ENCODE measurements around the gene GNAQ. TPM values are rescaled to one million over a fixed set of nuclear protein-coding genes. Genes with fewer than 3 reads are reported as not detected.

Gene GNAQ
- polyA plus RNA-seq, 2 of the 4 experiments (the other 2 are of a cell fraction) = 17.9 to 60.0 TPM

- FAIRE-seq = no peak
- TF ChIP-seq EHF (CRISPR knock-in tag; IDR thresholded peaks at IDR 0.05) = no peak
- no peak for TF ChIP-seq CBX8 (IDR thresholded peaks at IDR 0.05)
- TF ChIP-seq SREBF2 (IDR thresholded peaks at IDR 0.05) = no peak
- TF ChIP-seq, protein P1, sequence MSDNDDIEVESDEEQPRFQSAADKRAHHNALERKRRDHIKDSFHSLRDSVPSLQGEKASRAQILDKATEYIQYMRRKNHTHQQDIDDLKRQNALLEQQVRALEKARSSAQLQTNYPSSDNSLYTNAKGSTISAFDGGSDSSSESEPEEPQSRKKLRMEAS (IDR thresholded peaks at IDR 0.05) = no peak
- no peak for TF ChIP-seq EP300 (IDR thresholded peaks at IDR 0.05)
- TF ChIP-seq HOXB13 (CRISPR knock-in tag; IDR thresholded peaks at IDR 0.05; ENCODE audit: low read depth) = no peak
- TF ChIP-seq KDM5A (IDR thresholded peaks at IDR 0.05) = no peak
- TF ChIP-seq SMC3 (IDR thresholded peaks at IDR 0.05) = no peak
- TF ChIP-seq KDM1A (IDR thresholded peaks at IDR 0.05; ENCODE audit: low read depth) = no peak
- TF ChIP-seq ZSCAN20 (CRISPR knock-in tag; IDR thresholded peaks at IDR 0.05) = no peak
- TF ChIP-seq RAD21 (conservative IDR thresholded peaks at IDR 0.05 in 1 of 2, IDR thresholded peaks at IDR 0.05 in 1 of 2) = no peak
- TF ChIP-seq PBX3 (IDR thresholded peaks at IDR 0.05) = no peak
- TF ChIP-seq ESRRA (IDR thresholded peaks at IDR 0.05; ENCODE audit: borderline replicate concordance, low read length) = no peak
- no peak for TF ChIP-seq NFE2L2 (conservative IDR thresholded peaks at IDR 0.05; ENCODE audit: low read length)
- no peak for ATAC-seq
- POLR2A ChIA-PET = no interaction called here
- Histone ChIP-seq H3K9me3 (no peaks in the 10 kb centered on the region), H3K27ac (no peak overlapping the region), H3K4me1 (peaks cover 5% of the 10 kb centered on the region), H3K4me3 (no peak overlapping the region), H3K4me2 (no peak overlapping the region)
- no peak for DNase-seq (ENCODE audit: low read depth in 1 of 2, low spot score in 1 of 2)
- 79% methylated on average over 1 of the region's 1 CpG for WGBS (ENCODE audit: missing lambda C conversion rate)
- CTCF ChIA-PET = no interaction called here
Measured at GRCh38 chr9:77871483-77871882, 160.1 kb downstream of the GNAQ start.

DNA sequence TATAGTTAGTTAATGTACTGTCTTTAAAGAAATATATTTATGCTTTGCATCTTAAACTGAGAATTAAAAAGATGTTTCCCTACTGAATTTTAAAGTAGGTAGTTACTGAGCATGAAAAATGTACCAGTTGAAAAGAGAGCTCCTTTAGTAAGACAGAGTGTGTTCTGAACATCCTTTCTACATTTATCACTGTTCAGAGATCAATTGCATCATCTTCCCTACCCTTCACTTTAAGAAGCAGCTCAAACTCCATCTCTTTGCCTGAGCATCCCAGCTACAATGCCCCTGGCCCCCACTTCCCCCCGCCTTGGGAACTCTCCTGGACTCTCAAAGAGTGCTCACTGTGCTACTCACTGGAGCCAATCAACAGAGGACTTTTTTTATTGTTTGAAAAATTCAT is 164.7 kb downstream of the GNAQ start:
- ChIA-PET POLR2A (no interaction called here), CTCF (interaction anchor here (1.2 kb wide), 1 partner anchor 10 kb away, joined by 3 read pairs; no protein-coding TSS in a partner anchor)
- Histone ChIP-seq H3K27ac (no peak overlapping the region), H3K4me1 (peaks cover 14% of the 10 kb centered on the region), H3K9me3 (0 out of 3 replicates have a peak, but pooled peaks cover 6% of the 10 kb centered on the region), H3K4me2 (no peak overlapping the region), H3K4me3 (no peak overlapping the region)
- FAIRE-seq = no peak
- ATAC-seq = no peak
- TF ChIP-seq TP53 (CRISPR knock-in tag; IDR thresholded peaks at IDR 0.05) = no peak
- TF ChIP-seq, protein P2, sequence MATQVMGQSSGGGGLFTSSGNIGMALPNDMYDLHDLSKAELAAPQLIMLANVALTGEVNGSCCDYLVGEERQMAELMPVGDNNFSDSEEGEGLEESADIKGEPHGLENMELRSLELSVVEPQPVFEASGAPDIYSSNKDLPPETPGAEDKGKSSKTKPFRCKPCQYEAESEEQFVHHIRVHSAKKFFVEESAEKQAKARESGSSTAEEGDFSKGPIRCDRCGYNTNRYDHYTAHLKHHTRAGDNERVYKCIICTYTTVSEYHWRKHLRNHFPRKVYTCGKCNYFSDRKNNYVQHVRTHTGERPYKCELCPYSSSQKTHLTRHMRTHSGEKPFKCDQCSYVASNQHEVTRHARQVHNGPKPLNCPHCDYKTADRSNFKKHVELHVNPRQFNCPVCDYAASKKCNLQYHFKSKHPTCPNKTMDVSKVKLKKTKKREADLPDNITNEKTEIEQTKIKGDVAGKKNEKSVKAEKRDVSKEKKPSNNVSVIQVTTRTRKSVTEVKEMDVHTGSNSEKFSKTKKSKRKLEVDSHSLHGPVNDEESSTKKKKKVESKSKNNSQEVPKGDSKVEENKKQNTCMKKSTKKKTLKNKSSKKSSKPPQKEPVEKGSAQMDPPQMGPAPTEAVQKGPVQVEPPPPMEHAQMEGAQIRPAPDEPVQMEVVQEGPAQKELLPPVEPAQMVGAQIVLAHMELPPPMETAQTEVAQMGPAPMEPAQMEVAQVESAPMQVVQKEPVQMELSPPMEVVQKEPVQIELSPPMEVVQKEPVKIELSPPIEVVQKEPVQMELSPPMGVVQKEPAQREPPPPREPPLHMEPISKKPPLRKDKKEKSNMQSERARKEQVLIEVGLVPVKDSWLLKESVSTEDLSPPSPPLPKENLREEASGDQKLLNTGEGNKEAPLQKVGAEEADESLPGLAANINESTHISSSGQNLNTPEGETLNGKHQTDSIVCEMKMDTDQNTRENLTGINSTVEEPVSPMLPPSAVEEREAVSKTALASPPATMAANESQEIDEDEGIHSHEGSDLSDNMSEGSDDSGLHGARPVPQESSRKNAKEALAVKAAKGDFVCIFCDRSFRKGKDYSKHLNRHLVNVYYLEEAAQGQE (IDR thresholded peaks at IDR 0.05) = no peak
- TF ChIP-seq, protein P1 (IDR thresholded peaks at IDR 0.05) = no peak
- no peak for TF ChIP-seq ZC3H11A (IDR thresholded peaks at IDR 0.05)
- no peak for TF ChIP-seq PBX3 (IDR thresholded peaks at IDR 0.05)
- no peak for TF ChIP-seq RAD21 (conservative IDR thresholded peaks at IDR 0.05 in 1 of 2, IDR thresholded peaks at IDR 0.05 in 1 of 2)
- no peak for TF ChIP-seq HOXA7 (CRISPR knock-in tag; IDR thresholded peaks at IDR 0.05)
- TF ChIP-seq CBX2 (IDR thresholded peaks at IDR 0.05; ENCODE audit: borderline replicate concordance, low read depth) = no peak
- TF ChIP-seq FOXS1 (CRISPR knock-in tag; IDR thresholded peaks at IDR 0.05) = no peak
- TF ChIP-seq MAFK (IDR thresholded peaks at IDR 0.05; ENCODE audit: partially characterized antibody) = no peak
- TF ChIP-seq POLR2AphosphoS2 (conservative IDR thresholded peaks at IDR 0.05; ENCODE audit: low read length) = no peak
- TF ChIP-seq ESRRA (IDR thresholded peaks at IDR 0.05; ENCODE audit: borderline replicate concordance, low read length) = no peak
- TF ChIP-seq HES2 (IDR thresholded peaks at IDR 0.05) = no peak
- no peak for TF ChIP-seq NPAS2 (CRISPR knock-in tag; IDR thresholded peaks at IDR 0.05; ENCODE audit: borderline replicate concordance)
- no peak for TF ChIP-seq MAZ (IDR thresholded peaks at IDR 0.05; ENCODE audit: borderline replicate concordance, low read depth, low read length)
- TF ChIP-seq CTCF (IDR thresholded peaks at IDR 0.05) = no peak
- no peak for TF ChIP-seq RARB (CRISPR knock-in tag; IDR thresholded peaks at IDR 0.05)
- no peak for TF ChIP-seq ZNF302 (CRISPR knock-in tag; IDR thresholded peaks at IDR 0.05)
- TF ChIP-seq HOXB5 (CRISPR knock-in tag; IDR thresholded peaks at IDR 0.05) = no peak
- no peak for TF ChIP-seq SREBF2 (IDR thresholded peaks at IDR 0.05)
- 96% methylated on average over 1 of the region's 1 CpG for WGBS (ENCODE audit: missing lambda C conversion rate)
- no peak for DNase-seq (ENCODE audit: low read depth in 1 of 2, low spot score in 1 of 2)
